Measurements from ENCODE around the gene FADS1. TPM values are rescaled to one million over a fixed set of nuclear protein-coding genes. Genes with fewer than 3 reads are reported as not detected.

FADS1 gene
- total RNA-seq, 2 experiments from 2014 or later, result not detected

DNA sequence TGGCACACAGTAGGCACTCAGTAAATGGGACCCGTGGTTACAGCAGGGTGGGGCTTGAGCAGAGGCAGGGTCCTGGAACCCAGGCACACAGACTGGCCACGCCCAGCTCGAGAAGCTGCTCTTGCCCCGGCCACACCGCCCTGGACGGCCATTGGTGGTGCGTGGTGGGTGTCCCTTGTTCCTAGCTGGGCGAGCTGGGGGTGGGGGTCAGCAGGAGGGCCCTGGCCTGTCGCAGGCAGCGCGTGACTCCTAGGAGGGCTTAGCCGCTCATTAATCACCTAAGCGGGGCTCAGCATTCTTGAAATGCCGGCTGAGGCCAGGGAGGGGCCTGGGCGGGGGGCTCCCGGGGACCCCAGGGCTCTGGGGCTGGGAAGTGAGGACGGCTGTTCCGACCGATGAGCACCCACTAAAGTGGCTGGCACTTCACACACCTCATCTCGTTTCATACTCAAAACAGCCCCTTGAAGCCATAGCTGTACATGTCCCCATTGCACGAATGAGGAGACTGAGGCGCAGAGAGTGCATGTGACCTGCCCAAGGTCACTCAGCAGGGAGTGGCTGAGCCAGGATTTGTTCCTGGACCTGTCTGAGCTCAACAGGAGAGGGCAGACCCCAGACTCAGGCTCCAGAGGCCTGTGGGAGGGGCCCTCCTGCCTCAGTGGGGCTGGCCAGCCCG is 52.7 kb downstream of the FADS1 start:
- no peak overlapping the region for H2AFZ ChIP-seq (ENCODE audit: low read length)
- H3K9me2 ChIP-seq (ENCODE audit: insufficient read depth, low read length), result no peaks in the 10 kb centered on the region
- POLR2A ChIA-PET, result no interaction called here
- CTCF ChIA-PET (ENCODE audit: unreplicated experiment), result no interaction called here
- H3K4me3 ChIP-seq (ENCODE audit: low read depth, low read length, poor library complexity, severe bottlenecking), result no peak overlapping the region
- TF ChIP-seq, protein P1, sequence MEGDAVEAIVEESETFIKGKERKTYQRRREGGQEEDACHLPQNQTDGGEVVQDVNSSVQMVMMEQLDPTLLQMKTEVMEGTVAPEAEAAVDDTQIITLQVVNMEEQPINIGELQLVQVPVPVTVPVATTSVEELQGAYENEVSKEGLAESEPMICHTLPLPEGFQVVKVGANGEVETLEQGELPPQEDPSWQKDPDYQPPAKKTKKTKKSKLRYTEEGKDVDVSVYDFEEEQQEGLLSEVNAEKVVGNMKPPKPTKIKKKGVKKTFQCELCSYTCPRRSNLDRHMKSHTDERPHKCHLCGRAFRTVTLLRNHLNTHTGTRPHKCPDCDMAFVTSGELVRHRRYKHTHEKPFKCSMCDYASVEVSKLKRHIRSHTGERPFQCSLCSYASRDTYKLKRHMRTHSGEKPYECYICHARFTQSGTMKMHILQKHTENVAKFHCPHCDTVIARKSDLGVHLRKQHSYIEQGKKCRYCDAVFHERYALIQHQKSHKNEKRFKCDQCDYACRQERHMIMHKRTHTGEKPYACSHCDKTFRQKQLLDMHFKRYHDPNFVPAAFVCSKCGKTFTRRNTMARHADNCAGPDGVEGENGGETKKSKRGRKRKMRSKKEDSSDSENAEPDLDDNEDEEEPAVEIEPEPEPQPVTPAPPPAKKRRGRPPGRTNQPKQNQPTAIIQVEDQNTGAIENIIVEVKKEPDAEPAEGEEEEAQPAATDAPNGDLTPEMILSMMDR (conservative IDR thresholded peaks at IDR 0.05; ENCODE audit: low read length), result no peak
- no peak for TF ChIP-seq EZH2phosphoT487 (IDR thresholded peaks at IDR 0.05; ENCODE audit: borderline replicate concordance, low read depth, low read length)
- H3K9me3 ChIP-seq (ENCODE audit: low read length), result no peaks in the 10 kb centered on the region
- H3K4me2 ChIP-seq (ENCODE audit: low read length), result no peak overlapping the region
- H3K4me1 ChIP-seq (ENCODE audit: insufficient read depth, low read length, poor library complexity, severe bottlenecking), result no peaks in the 10 kb centered on the region
- H3K36me3 ChIP-seq (ENCODE audit: insufficient read depth, low read length), result no peaks in the 10 kb centered on the region
- DNase-seq (ENCODE audit: low spot score), result no peak
- H4K20me1 ChIP-seq (ENCODE audit: insufficient read depth, low read length), result no peaks in the 10 kb centered on the region
- H3K79me2 ChIP-seq (ENCODE audit: insufficient read depth, low read depth, low read length), result no peaks in the 10 kb centered on the region
- BruUV-seq (replicated peaks), result no TSS peak
- intact Hi-C loops (cut with micrococcal nuclease; ENCODE audit: unreplicated experiment), result no loop called here
- H3K27ac ChIP-seq (ENCODE audit: low read depth, low read length, poor library complexity, severe bottlenecking), result no peak overlapping the region

DNA sequence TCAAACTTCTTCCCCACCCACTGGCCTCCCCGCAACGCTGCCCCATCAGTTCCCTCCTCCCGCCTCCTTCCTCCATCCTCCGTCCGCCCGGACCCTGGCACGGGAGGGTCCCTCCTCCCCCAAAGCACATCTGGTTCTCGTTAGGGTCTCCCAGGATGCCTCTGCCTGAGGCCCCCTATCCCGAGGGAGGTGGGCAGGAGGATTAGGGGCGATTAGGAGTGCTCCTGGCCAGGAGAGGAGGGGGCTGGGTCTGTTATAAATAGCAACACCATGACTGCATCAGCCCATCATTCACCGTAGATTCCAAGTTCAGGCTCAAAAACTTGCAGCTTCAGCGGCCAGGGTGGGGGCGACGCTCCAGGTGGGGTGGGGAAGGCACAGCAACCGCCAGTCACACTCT is 54.0 kb downstream of the FADS1 start:
- CTCF ChIA-PET (ENCODE audit: unreplicated experiment), result no interaction called here
- Histone ChIP-seq H3K27ac (ENCODE audit: low read depth, low read length, poor library complexity, severe bottlenecking) (no peak overlapping the region), H4K20me1 (ENCODE audit: insufficient read depth, low read length) (no peaks in the 10 kb centered on the region), H3K9me2 (ENCODE audit: insufficient read depth, low read length) (no peaks in the 10 kb centered on the region), H3K9me3 (ENCODE audit: low read length) (no peaks in the 10 kb centered on the region), H3K79me2 (ENCODE audit: insufficient read depth, low read depth, low read length) (no peaks in the 10 kb centered on the region), H2AFZ (ENCODE audit: low read length) (no peak overlapping the region), H3K4me2 (ENCODE audit: low read length) (no peak overlapping the region), H3K4me3 (ENCODE audit: low read depth, low read length, poor library complexity, severe bottlenecking) (no peak overlapping the region), H3K36me3 (ENCODE audit: insufficient read depth, low read length) (no peaks in the 10 kb centered on the region), H3K4me1 (ENCODE audit: insufficient read depth, low read length, poor library complexity, severe bottlenecking) (no peaks in the 10 kb centered on the region)
- TF ChIP-seq EZH2phosphoT487 (IDR thresholded peaks at IDR 0.05; ENCODE audit: borderline replicate concordance, low read depth, low read length), result no peak
- TF ChIP-seq, protein P1 (conservative IDR thresholded peaks at IDR 0.05; ENCODE audit: low read length), result no peak
- POLR2A ChIA-PET, result no interaction called here
- intact Hi-C loops (cut with micrococcal nuclease; ENCODE audit: unreplicated experiment), result no loop called here
- no TSS peak for BruUV-seq (replicated peaks)
- no peak for DNase-seq (ENCODE audit: low spot score)

DNA sequence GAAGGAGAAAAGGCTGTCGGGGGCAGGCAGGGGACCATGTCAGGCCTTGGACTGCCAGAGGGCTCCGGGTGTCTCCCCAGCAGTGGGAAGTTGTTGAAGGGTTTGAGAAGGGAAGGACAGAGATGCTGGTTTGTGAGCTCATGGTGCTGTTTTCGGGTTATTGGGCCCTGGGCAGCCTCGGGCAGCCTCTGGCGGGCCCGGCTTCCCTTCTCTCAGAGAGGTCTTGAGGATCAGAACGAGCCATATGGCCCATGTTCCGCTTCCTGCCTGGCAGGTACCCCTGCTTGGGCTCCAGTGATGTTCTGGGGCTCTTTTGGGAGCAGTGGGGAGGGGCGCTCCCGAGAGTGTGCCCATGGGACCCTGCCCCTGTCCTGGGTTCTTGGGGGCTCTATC is 54.6 kb downstream of the FADS1 start:
- Histone ChIP-seq H4K20me1 (ENCODE audit: insufficient read depth, low read length) (no peaks in the 10 kb centered on the region), H3K36me3 (ENCODE audit: insufficient read depth, low read length) (no peaks in the 10 kb centered on the region), H3K79me2 (ENCODE audit: insufficient read depth, low read depth, low read length) (no peaks in the 10 kb centered on the region), H3K4me2 (ENCODE audit: low read length) (no peak overlapping the region), H3K9me3 (ENCODE audit: low read length) (no peaks in the 10 kb centered on the region), H3K27ac (ENCODE audit: low read depth, low read length, poor library complexity, severe bottlenecking) (no peak overlapping the region), H3K9me2 (ENCODE audit: insufficient read depth, low read length) (no peaks in the 10 kb centered on the region), H3K4me1 (ENCODE audit: insufficient read depth, low read length, poor library complexity, severe bottlenecking) (no peaks in the 10 kb centered on the region), H3K4me3 (ENCODE audit: low read depth, low read length, poor library complexity, severe bottlenecking) (no peak overlapping the region), H2AFZ (ENCODE audit: low read length) (no peak overlapping the region)
- ChIA-PET POLR2A (no interaction called here), CTCF (ENCODE audit: unreplicated experiment) (no interaction called here)
- intact Hi-C loops (cut with micrococcal nuclease; ENCODE audit: unreplicated experiment), result no loop called here
- TF ChIP-seq EZH2phosphoT487 (IDR thresholded peaks at IDR 0.05; ENCODE audit: borderline replicate concordance, low read depth, low read length), result no peak
- TF ChIP-seq, protein P1 (conservative IDR thresholded peaks at IDR 0.05; ENCODE audit: low read length), result no peak
- no peak for DNase-seq (ENCODE audit: low spot score)
- BruUV-seq (replicated peaks), result no TSS peak

All from OCI-LY7 (cell line).